GM12864 (cell line): ENCODE data around the gene ETS1.

Experiments used
- DNase-seq: peaks from one replicate; pipeline ENCODE4 v3.0.0-alpha.2; 2011; ENCODE audit warnings: low read depth
- H3K4me3 ChIP-seq: 2 replicates; pipeline ENCODE4 v1.5.1; 2011; ENCODE audit warnings: mild to moderate bottlenecking, low read depth, low read length, control low read depth
- CTCF ChIP-seq: IDR thresholded peaks from 2 replicates; pipeline ENCODE4 v1.5.1; 2011; ENCODE audit warnings: low read depth, mild to moderate bottlenecking, moderate library complexity, low read length, control low read depth, inconsistent platforms; ENCODE audit errors: missing control alignments

The ETS1 gene

GRCh38 chr11:128484172-128484571, 103.2 kb downstream of the ETS1 start:
- TF ChIP-seq CTCF: no peak

GRCh38 chr11:128483211-128483788, 104.1 kb downstream of the ETS1 start:
- no peak for TF ChIP-seq CTCF
- peak; percentile 77 for DNase-seq
- H3K4me3 ChIP-seq: peak overlapping the region; percentile 50; the same call in 1 of the 2 replicates

More at GRCh38 chr11:128484172-128484571, 103.2 kb downstream of the ETS1 start:
- no peak overlapping the region for H3K4me3 ChIP-seq
- no peak for DNase-seq

GRCh38 chr11:128482512-128483191, 104.7 kb downstream of the ETS1 start:
- H3K4me3 ChIP-seq: peak overlapping the region; percentile 50
- DNase-seq: no peak
- no peak for TF ChIP-seq CTCF

- TF ChIP-seq CTCF: no peak
- no peak for DNase-seq
- peak overlapping the region; percentile 50; the same call in 1 of the 2 replicates for H3K4me3 ChIP-seq
Observed at GRCh38 chr11:128482092-128482491, 105.3 kb downstream of the ETS1 start.

- TF ChIP-seq CTCF: no peak
- DNase-seq: no peak
- H3K4me3 ChIP-seq: no peak overlapping the region
Observed at GRCh38 chr11:128481135-128481534, 106.2 kb downstream of the ETS1 start.

- no peak overlapping the region for H3K4me3 ChIP-seq
- no peak for DNase-seq
- TF ChIP-seq CTCF: no peak
Observed at GRCh38 chr11:128480665-128481064, 106.7 kb downstream of the ETS1 start.

GRCh38 chr11:128480066-128480465, 107.3 kb downstream of the ETS1 start:
- no peak for TF ChIP-seq CTCF
- no peak overlapping the region for H3K4me3 ChIP-seq
- DNase-seq: no peak
